ENCODE measurements around the gene PROB1. TPM values are rescaled to one million over a fixed set of nuclear protein-coding genes. Genes with fewer than 3 reads are reported as not detected.
"Not testable (repeated sequence)": the region's sequence is repeated elsewhere in the genome, so short reads cannot be mapped to it uniquely, and the experiment has no call there.

The PROB1 gene
- total RNA-seq, 1 donor from 2014 or later: 0.86 TPM

DNA sequence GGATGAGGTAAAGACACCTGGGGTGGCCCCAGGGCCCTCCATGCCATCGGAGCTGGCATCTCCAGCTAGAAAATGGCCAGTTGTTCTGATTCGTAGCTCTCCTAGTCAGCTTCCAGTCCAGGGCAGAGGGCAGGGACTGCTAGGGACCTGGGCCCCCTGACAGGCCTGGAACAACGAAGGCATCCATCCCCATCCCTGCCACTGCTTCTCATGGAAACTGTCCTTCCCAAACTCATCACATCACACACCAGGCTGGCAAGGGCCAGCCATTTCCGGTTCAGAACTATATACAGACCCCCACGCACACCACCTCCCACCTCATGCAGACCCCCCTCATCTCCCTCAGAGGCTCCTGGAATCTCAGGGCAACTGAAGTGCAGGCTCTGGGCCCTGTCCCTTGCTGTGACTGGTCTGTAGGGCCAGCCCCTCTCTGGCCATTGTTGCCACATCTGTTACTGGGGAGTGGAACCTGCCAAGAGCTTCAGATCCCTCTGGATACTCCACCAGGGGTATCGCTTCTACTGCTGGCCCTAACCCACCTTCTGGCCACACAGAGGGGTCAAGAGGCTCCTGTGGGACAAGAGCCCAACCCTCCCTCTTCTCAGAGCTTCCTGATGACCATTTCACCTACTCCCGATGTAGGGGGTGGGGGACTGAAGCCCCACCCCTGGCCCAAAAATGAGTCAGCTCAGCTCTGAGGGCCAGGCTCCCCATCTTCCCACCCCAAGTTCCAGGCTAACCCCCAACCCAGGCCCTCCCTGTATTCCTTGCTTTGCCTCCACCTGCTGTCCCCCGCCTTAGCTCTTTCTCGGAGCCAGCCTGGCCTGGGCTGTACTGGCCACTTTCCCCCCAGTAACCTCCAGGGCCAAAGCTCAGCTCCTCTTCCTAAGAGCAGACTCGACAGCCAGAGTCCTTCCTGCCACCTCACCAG is 4.0 kb downstream of the PROB1 start:
- no peaks in the 10 kb centered on the region for H3K9me3 ChIP-seq
- no peak for DNase-seq
- no peak for ATAC-seq
- H3K36me3 ChIP-seq: no peaks in the 10 kb centered on the region
- peaks cover 31% of the 10 kb centered on the region for H3K27me3 ChIP-seq (ENCODE audit: low read depth)
- H3K4me1 ChIP-seq: peaks cover 46% of the 10 kb centered on the region
- no peak overlapping the region for H3K27ac ChIP-seq
- H3K4me3 ChIP-seq: no peak overlapping the region
- intact Hi-C loops (cut with DNase I): no loop called here
- TF ChIP-seq, protein P1, sequence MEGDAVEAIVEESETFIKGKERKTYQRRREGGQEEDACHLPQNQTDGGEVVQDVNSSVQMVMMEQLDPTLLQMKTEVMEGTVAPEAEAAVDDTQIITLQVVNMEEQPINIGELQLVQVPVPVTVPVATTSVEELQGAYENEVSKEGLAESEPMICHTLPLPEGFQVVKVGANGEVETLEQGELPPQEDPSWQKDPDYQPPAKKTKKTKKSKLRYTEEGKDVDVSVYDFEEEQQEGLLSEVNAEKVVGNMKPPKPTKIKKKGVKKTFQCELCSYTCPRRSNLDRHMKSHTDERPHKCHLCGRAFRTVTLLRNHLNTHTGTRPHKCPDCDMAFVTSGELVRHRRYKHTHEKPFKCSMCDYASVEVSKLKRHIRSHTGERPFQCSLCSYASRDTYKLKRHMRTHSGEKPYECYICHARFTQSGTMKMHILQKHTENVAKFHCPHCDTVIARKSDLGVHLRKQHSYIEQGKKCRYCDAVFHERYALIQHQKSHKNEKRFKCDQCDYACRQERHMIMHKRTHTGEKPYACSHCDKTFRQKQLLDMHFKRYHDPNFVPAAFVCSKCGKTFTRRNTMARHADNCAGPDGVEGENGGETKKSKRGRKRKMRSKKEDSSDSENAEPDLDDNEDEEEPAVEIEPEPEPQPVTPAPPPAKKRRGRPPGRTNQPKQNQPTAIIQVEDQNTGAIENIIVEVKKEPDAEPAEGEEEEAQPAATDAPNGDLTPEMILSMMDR (IDR thresholded peaks at IDR 0.05): no peak

DNA sequence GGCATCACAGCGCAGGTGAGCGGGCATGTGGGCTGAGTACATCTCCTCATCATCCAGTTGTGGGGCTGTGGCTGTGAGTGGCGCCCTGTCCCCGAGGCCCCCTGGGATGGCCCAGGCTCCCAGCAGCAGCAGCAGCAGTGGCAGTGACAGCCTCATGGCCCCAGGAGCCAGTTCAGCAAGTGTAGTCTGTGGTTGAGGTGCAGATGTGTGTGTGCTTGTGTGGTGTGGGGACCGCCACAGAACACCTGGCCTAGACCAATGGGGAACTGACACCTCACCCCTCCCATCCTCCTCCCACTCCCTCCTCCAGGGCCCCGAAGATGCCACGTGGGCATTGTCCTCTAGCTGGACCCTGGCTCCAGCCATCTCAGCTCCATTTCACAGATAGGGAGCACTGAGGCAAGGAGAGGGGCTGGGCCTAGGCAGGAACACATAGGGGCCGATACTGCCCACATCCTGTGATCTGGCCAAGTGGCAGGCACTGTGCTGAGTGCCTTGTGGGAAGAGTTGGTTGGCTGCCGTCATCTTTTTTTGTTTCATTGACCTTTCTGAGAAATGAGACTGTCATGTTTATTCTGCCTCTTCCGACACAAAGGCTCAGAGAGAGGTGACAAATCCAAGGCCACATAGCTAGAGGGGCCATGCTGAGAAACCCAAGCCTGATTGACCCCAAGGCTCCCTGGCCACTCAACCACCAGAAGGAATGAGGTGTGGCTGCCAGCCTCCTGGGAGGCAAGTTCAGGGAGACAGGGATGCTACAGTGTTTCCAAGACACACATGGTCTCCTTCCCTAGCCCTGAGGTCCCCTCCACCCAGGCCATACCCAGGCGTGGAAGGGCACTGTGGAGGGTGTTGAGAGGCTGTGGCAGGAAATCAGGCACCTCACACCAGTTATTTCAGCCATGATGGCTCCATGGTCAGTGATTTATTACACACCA is 4.9 kb downstream of the PROB1 start, which contains the start of gene MZB1:
TSS of gene MZB1 (minus strand) at position 213 of the 938 bp plus-strand sequence. CDS start at position 156, 57 bp downstream.
- ATAC-seq: peak in 1 of 2 donors; percentile 9
- intact Hi-C loops (cut with DNase I): no loop called here
- DNase-seq: no peak
- Histone ChIP-seq H3K27me3 (ENCODE audit: low read depth) (peaks cover 24% of the 10 kb centered on the region), H3K4me1 (peaks cover 44% of the 10 kb centered on the region), H3K4me3 (peak within 1 kb of the TSS; percentile 8), H3K9me3 (no peaks in the 10 kb centered on the region), H3K27ac (no peak within 1 kb of the TSS), H3K36me3 (no peaks in the 10 kb centered on the region)
- TF ChIP-seq, protein P1 (IDR thresholded peaks at IDR 0.05): no peak

DNA sequence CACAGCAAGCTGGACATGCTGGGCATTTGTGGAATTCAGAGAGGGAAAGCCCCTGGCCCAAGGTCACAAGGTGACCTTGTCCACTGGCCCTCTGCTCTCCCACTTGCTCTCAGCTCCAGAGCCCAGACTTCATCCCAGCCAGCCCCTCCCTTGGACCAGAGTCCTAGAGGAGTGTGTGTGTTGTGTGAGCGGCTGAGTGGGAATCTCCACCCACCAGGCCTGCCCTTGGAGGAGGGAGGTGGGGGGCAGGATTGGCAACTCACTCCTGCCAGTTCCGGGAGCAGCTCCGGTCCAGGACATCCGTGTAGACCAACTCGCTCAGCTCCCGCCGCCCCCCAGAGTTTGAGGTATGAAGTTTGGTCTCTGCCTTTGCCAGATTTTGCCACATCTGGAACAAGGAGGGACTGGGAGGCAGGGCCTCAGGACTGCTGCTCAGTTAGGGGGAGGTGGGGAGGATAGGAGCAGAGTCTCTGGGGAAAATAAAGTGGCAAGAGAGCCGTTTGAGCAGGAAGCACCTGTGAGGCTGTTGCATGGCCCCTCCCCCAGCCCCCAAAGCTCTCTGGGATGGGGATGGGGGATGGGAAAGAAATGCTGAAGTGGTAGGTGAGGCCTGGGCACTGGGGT is 6.6 kb downstream of the PROB1 start:
- Histone ChIP-seq H3K36me3 (no peaks in the 10 kb centered on the region), H3K27me3 (ENCODE audit: low read depth) (peaks cover 7% of the 10 kb centered on the region), H3K4me3 (peak overlapping the region; percentile 8), H3K4me1 (peaks cover 32% of the 10 kb centered on the region), H3K9me3 (no peaks in the 10 kb centered on the region), H3K27ac (no peak overlapping the region)
- ATAC-seq (no peak), DNase-seq (no peak)
- TF ChIP-seq, protein P1 (IDR thresholded peaks at IDR 0.05): no peak
- intact Hi-C loops (cut with DNase I): no loop called here

DNA sequence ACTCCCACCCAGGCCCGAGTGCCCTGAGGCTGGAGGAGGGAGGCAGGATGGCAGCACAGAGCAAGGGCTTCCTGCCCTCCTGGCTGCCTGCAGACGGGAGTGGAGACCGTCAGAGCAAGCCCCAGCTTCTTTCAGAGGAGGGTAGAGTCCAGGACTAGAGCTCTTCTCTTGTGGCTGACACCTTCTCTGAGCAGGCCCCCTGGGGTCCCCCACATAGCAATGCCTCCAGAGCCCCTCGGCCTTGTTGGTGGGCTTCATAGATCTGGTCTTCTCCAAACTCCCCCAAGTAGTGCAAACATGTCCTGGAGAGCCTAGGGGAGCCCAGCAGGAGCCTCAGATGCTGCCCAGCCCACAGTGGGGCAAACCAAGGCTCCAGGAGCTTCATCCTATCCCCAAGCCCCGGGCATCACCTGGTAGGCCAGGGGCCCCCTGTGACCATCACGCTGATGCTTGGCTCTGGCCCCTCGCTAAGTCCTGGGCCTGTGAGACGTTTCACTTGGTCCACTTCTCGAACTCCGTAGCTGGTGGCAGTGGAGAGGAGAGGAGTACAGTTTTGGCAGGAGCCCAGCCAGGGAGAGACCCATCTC is 7.2 kb downstream of the PROB1 start:
- Histone ChIP-seq H3K27ac (no peak overlapping the region), H3K4me1 (peaks cover 26% of the 10 kb centered on the region)

DNA sequence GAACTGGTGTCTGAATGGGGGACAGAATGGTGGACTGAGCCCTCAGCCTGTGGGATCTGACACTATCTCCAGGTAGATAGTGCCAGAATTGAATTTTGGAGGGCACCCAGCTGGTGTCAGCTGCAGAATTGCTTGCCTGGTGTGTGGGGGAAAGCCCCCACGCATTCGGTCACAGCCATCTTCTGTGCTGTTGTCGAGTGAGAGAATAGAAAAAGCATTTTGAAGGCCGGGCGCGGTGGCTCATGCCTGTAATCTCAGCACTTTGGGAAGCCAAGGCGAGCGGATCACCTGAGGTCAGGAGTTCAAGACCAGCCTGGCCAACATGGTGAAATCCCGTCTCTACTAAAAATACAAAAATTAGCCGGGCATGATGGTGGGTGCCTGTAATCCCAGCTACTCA is 7.9 kb downstream of the PROB1 start:
- H3K27me3 ChIP-seq (ENCODE audit: low read depth); ATAC-seq; intact Hi-C loops (cut with DNase I); DNase-seq; H3K9me3 ChIP-seq; H3K27ac ChIP-seq; H3K36me3 ChIP-seq; H3K4me3 ChIP-seq: not testable (repeated sequence)
- H3K4me1 ChIP-seq: peaks cover 24% of the 10 kb centered on the region

More for the DNA sequence above, 7.2 kb downstream of the PROB1 start:
- DNase-seq: no peak
- ATAC-seq: no peak
- no peaks in the 10 kb centered on the region for H3K9me3 ChIP-seq
- H3K27me3 ChIP-seq (ENCODE audit: low read depth): peaks cover 1% of the 10 kb centered on the region
- no peaks in the 10 kb centered on the region for H3K36me3 ChIP-seq
- TF ChIP-seq, protein P1 (IDR thresholded peaks at IDR 0.05): no peak
- H3K4me3 ChIP-seq: no peak overlapping the region
- intact Hi-C loops (cut with DNase I): no loop called here
